ENCODE data around the gene LGALS1. TPM values are rescaled to one million over a fixed set of nuclear protein-coding genes. Genes with fewer than 3 reads are reported as not detected.

The LGALS1 gene
- total RNA-seq, 1 experiment from 2014 or later, result 32.8 TPM

DNA sequence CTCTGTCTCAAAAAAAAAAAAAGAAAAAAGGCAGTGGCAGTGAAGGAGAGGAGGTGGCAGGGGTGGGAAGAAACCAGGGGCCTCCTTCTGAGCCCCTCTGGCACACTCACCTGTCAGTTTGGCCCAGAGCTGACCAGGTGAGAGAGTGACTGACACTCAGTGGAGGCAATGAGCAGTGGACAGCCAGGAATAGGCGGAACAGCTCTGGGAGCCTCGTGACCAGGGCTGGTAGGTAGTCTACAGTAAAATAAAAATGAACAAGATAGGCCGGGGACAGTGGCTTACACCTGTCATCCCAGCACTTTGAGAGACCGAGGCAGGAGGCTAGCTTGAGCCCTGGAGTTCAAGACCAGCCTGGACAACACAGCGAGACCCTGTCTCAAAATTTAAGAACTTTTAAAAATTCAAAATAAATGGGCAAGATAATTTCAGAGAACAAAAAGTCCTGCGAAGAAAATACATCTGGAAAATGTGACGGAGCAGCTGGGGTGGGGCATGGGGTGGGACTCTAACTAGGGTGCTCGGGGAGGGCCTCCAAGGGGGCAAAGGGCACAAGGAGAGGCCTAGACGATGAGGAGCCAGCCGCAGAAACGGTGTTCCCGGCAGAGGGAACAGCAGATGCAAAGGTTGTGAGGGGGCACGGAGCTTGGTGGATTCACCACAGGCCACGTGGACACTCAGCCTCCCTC lies 20.7 kb upstream of the LGALS1 start:
- H2BK15ac ChIP-seq (ENCODE audit: low read depth, low read length), result no peak overlapping the region
- no peak overlapping the region for H3K14ac ChIP-seq (ENCODE audit: insufficient read depth, low read length)
- H3K4me2 ChIP-seq (ENCODE audit: insufficient read depth, insufficient read length, low read length), result no peak overlapping the region
- H2BK120ac ChIP-seq (ENCODE audit: low read depth, low read length, poor library complexity, severe bottlenecking), result no peak overlapping the region
- H3K27me3 ChIP-seq (ENCODE audit: insufficient read depth, low read length), result no peaks in the 10 kb centered on the region
- H3K56ac ChIP-seq (ENCODE audit: insufficient read length, low read depth, low read length), result no peak overlapping the region
- no peak overlapping the region for H2BK20ac ChIP-seq (ENCODE audit: low read depth, low read length, poor library complexity, severe bottlenecking)
- Mint-ChIP-seq H3K27ac (no peak overlapping the region), H3K4me3 (no peak overlapping the region), H3K9me3 (no peaks in the 10 kb centered on the region; a peak in 1 of 5 replicates), H3K4me1 (peaks cover 9 to 12% of the 10 kb centered on the region in 2 experiments), H3K36me3 (ENCODE audit: insufficient read depth in 1 of 3, low read depth in 3 of 3) (peaks cover 10 to 43% (median 38%) of the 10 kb centered on the region in 3 experiments; a peak in 6 of 7 replicates), H3K27me3 (ENCODE audit: low read depth) (no peaks in the 10 kb centered on the region)
- H2AK5ac ChIP-seq (ENCODE audit: insufficient read length, low read length), result no peak overlapping the region
- H3K79me1 ChIP-seq (ENCODE audit: insufficient read depth, low read depth, low read length, poor library complexity, severe bottlenecking), result no peaks in the 10 kb centered on the region
- no peak overlapping the region for H2AFZ ChIP-seq (ENCODE audit: low read length)
- H2BK12ac ChIP-seq (ENCODE audit: insufficient read length, low read depth, low read length), result no peak overlapping the region
- peaks cover 7% of the 10 kb centered on the region; the same call in 1 of the 2 replicates for H3K79me2 ChIP-seq (ENCODE audit: insufficient read depth, low read length)
- no peak overlapping the region for H3K27ac ChIP-seq (ENCODE audit: insufficient read length, low read depth, low read length)
- DNase-seq, result no peak
- H3K9ac ChIP-seq (ENCODE audit: extremely low read depth, insufficient read length, low read length), result no peak overlapping the region
- H4K8ac ChIP-seq (replicated peaks; ENCODE audit: insufficient read length, low read depth, low read length), result no peak overlapping the region
- H4K20me1 ChIP-seq (ENCODE audit: control insufficient read depth, insufficient read depth, insufficient read length), result no peaks in the 10 kb centered on the region
- no peak overlapping the region for H3K23ac ChIP-seq (ENCODE audit: insufficient read length, low read depth, low read length)
- WGBS (ENCODE audit: extremely low coverage, insufficient read length, low lambda C conversion rate), result no CpG with 5 or more reads among the region's 14 CpGs
- H3K4ac ChIP-seq (ENCODE audit: low read depth, low read length), result no peak overlapping the region
- peaks cover 2% of the 10 kb centered on the region; the same call in 1 of the 2 replicates for H3K4me1 ChIP-seq (ENCODE audit: insufficient read depth, low read length)
- H4K91ac ChIP-seq (ENCODE audit: insufficient read length, low read depth, low read length), result no peak overlapping the region
- TF ChIP-seq, protein P1, sequence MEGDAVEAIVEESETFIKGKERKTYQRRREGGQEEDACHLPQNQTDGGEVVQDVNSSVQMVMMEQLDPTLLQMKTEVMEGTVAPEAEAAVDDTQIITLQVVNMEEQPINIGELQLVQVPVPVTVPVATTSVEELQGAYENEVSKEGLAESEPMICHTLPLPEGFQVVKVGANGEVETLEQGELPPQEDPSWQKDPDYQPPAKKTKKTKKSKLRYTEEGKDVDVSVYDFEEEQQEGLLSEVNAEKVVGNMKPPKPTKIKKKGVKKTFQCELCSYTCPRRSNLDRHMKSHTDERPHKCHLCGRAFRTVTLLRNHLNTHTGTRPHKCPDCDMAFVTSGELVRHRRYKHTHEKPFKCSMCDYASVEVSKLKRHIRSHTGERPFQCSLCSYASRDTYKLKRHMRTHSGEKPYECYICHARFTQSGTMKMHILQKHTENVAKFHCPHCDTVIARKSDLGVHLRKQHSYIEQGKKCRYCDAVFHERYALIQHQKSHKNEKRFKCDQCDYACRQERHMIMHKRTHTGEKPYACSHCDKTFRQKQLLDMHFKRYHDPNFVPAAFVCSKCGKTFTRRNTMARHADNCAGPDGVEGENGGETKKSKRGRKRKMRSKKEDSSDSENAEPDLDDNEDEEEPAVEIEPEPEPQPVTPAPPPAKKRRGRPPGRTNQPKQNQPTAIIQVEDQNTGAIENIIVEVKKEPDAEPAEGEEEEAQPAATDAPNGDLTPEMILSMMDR (conservative IDR thresholded peaks at IDR 0.05), result no peak
- H3K23me2 ChIP-seq (ENCODE audit: insufficient read length, low read depth, low read length, poor library complexity, severe bottlenecking), result peaks cover 7% of the 10 kb centered on the region
- no peak overlapping the region for H2BK5ac ChIP-seq (ENCODE audit: insufficient read length, low read length)
- H4K5ac ChIP-seq (ENCODE audit: insufficient read length, low read depth, low read length), result no peak overlapping the region
- no peaks in the 10 kb centered on the region for H3K9me3 ChIP-seq (ENCODE audit: control insufficient read depth, low read depth, low read length)
- no peak overlapping the region for H3K18ac ChIP-seq (ENCODE audit: insufficient read length, low read depth, low read length)
- no peak overlapping the region for H3T11ph ChIP-seq (ENCODE audit: low read length)
